ENCODE results near the gene FAM234B.
"Not testable (repeated sequence)": the region's sequence is repeated elsewhere in the genome, so short reads cannot be mapped to it uniquely, and the experiment has no call there.

Gene FAM234B

GRCh38 chr12:13027508-13027907, 16.7 kb upstream of the FAM234B start:
- DNase-seq (ENCODE audit: low spot score), result no peak
- TF ChIP-seq, protein P1, sequence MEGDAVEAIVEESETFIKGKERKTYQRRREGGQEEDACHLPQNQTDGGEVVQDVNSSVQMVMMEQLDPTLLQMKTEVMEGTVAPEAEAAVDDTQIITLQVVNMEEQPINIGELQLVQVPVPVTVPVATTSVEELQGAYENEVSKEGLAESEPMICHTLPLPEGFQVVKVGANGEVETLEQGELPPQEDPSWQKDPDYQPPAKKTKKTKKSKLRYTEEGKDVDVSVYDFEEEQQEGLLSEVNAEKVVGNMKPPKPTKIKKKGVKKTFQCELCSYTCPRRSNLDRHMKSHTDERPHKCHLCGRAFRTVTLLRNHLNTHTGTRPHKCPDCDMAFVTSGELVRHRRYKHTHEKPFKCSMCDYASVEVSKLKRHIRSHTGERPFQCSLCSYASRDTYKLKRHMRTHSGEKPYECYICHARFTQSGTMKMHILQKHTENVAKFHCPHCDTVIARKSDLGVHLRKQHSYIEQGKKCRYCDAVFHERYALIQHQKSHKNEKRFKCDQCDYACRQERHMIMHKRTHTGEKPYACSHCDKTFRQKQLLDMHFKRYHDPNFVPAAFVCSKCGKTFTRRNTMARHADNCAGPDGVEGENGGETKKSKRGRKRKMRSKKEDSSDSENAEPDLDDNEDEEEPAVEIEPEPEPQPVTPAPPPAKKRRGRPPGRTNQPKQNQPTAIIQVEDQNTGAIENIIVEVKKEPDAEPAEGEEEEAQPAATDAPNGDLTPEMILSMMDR (conservative IDR thresholded peaks at IDR 0.05; ENCODE audit: low read depth), result no peak
- POLR2A ChIA-PET (ENCODE audit: low non-redundant PET), result no interaction called here
- no peak overlapping the region for H3K27ac ChIP-seq
- CTCF ChIA-PET, result no interaction called here

DNA sequence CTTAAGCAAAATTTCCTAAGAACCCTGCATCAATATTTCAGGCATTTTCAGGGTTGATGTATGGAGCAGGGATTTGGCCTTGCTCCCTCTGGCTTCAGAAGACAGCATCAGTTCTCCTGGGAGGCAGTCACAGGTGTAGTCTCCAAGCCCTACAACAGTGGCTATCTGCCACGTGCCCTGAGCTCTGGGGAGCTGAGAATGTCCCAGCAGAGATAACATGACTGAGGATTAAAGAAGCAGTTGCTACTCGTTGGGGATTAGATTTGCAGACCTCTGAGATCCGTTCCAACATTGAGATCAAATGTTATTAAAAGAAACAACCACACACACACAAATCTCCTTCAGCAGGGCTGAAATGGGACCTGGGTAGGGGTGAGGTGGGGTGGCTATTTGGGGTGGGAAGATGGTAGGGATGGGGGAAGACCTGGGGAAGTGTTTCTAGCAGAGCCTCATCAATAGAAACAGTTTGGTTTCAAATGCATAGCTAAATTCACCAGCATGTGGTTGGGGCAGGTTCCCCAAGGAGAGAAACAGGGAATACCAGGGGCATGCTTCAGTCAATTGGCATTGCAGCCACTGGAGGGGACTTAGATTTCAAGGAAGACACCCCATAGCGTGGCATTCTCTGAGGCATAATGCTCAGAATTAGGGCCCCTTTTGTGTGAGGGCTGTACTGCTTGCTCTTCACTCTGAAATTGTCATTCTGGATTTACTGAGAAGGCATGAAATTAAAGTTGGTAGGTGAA, 15.2 kb upstream of the FAM234B start:
- no peak for DNase-seq (ENCODE audit: low spot score)
- TF ChIP-seq, protein P1 (conservative IDR thresholded peaks at IDR 0.05; ENCODE audit: low read depth), result no peak
- CTCF ChIA-PET, result no interaction called here
- POLR2A ChIA-PET (ENCODE audit: low non-redundant PET), result no interaction called here
- H3K27ac ChIP-seq, result no peak overlapping the region

DNA sequence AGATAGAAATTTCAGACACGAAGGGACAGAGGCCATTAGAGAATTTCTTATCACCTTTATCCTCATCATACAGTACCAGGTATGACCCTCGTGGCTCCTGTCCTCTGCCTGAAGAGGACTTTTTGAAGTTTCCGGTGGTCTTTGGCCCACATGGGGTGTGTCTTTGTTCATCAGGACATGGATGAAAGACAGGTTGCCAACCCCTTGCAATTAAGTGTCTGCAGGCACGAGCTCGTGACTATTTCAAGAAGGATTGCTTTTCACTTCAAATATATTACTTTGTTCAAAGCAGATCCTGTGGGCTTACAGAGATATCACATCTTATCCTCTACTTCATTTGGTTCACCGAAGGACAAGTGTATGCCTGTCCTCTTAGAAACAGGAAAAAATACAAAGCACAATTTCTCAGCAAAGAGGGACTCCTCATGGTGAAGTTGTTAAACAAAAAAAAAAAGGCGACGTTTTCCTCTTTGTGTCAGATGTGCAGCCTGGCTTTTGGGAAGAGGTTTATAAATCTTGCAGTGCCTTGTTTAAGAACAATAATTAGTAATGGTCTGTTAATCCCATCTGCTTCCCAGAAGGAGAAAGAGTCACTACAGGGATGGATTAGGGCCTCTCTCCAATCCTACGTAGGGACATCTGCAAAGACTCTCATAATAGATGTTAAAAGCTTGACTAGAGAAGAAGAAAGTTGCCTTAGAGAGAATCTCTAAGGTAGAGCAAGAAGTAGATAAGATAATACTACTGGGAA, 13.5 kb upstream of the FAM234B start:
- TF ChIP-seq, protein P1 (conservative IDR thresholded peaks at IDR 0.05; ENCODE audit: low read depth), result no peak
- no peak overlapping the region for H3K27ac ChIP-seq
- ChIA-PET CTCF (interaction anchor here (1.0 kb wide), 1 partner anchor 14 kb away, joined by 4 read pairs; no protein-coding TSS in a partner anchor), POLR2A (ENCODE audit: low non-redundant PET) (no interaction called here)
- no peak for DNase-seq (ENCODE audit: low spot score)

- POLR2A ChIA-PET (ENCODE audit: low non-redundant PET), result no interaction called here
- DNase-seq (ENCODE audit: low spot score), result no peak
- no peak overlapping the region for H3K27ac ChIP-seq
- CTCF ChIA-PET, result no interaction called here
- TF ChIP-seq, protein P1 (conservative IDR thresholded peaks at IDR 0.05; ENCODE audit: low read depth), result no peak
Observed at GRCh38 chr12:13032164-13032563, 12.0 kb upstream of the FAM234B start.

DNA sequence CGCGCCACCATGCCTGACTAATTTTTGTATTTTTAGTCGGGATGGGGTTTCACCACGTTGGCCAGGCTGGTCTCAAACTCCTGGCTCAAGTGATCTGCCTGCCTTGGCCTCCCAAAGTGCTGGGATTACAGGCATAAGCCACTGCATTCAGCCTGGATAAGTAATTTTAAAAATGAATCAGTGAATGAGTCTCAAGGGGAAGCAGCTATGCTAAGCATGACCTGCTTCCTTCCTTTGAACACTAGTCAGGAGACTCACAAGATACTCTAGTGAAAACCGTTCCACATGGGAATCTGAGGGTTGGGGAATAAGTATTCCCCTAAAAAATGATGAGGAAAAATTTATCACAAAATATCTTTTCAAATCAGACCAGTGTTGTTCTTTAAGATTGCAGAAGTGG, 10.7 kb upstream of the FAM234B start:
- CTCF ChIA-PET, result interaction anchor here (0.6 to 0.7 kb wide), 2 partner anchors 27 to 1749 kb away, joined by 3 read pairs; no protein-coding TSS in a partner anchor
- POLR2A ChIA-PET (ENCODE audit: low non-redundant PET), result no interaction called here
- DNase-seq (ENCODE audit: low spot score), result no peak
- TF ChIP-seq, protein P1 (conservative IDR thresholded peaks at IDR 0.05; ENCODE audit: low read depth), result no peak
- H3K27ac ChIP-seq, result no peak overlapping the region

DNA sequence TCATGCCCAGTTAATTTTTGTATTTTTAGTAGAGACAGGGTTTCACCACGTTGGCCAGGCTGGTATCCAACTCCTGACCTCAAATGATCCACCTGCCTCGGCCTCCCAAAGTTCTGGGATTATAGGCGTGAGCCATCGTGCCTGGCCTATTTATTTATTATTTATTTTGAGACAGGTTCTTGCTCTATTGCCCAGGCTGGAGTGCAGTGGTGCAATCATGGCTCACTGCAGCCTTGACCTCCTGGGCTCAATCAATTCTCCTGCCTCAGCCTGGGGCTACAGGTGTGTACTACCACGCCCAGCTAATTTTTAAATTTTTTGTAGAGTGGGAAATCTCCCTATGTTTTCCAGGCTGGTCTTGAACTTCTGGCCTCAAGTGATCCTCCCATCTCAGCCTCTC, 8.8 kb upstream of the FAM234B start:
- POLR2A ChIA-PET (ENCODE audit: low non-redundant PET); CTCF ChIA-PET; DNase-seq (ENCODE audit: low spot score); H3K27ac ChIP-seq: not testable (repeated sequence)

- no peak for DNase-seq (ENCODE audit: low spot score)
- POLR2A ChIA-PET (ENCODE audit: low non-redundant PET), result no interaction called here
- H3K27ac ChIP-seq, result no peak overlapping the region
- CTCF ChIA-PET, result no interaction called here
- TF ChIP-seq, protein P1 (conservative IDR thresholded peaks at IDR 0.05; ENCODE audit: low read depth), result no peak
Observed at GRCh38 chr12:13036881-13037280, 7.3 kb upstream of the FAM234B start.

Data from RWPE1 (cell line).